Suppressor macrophage treated with lipopolysaccharide for 4 hours (primary cell): Measurements from ENCODE around the gene NDUFS7.

Experiments
- DNase-seq: peaks from one replicate; pipeline ENCODE4 v3.0.0-alpha.2; 2020

The NDUFS7 gene

GRCh38 chr19:1383312-1384084 is at the start of gene NDUFS7:
TSS of gene NDUFS7 (plus strand) at chr19:1383907. CDS start at chr19:1383927, 20 bp downstream.
- peak; percentile 96 for DNase-seq

- DNase-seq, result no peak
These were observed 47.5 kb upstream of the NDUFS7 start for GRCh38 chr19:1336079-1336684.

- no peak for DNase-seq
These were observed 42.8 kb upstream of the NDUFS7 start for GRCh38 chr19:1340681-1341469.

- no peak for DNase-seq
These were observed 40.7 kb upstream of the NDUFS7 start for GRCh38 chr19:1343041-1343440.

- DNase-seq, result no peak
These were observed 34.5 kb upstream of the NDUFS7 start for GRCh38 chr19:1349211-1349610.

- no peak for DNase-seq
These were observed 32.8 kb upstream of the NDUFS7 start for GRCh38 chr19:1350867-1351266.

- no peak for DNase-seq
These were observed 32.3 kb upstream of the NDUFS7 start for GRCh38 chr19:1351381-1351851.

- no peak for DNase-seq
These were observed 30.6 kb upstream of the NDUFS7 start for GRCh38 chr19:1353144-1353543.

GRCh38 chr19:1354970-1355567 is 28.6 kb upstream of the NDUFS7 start:
- no peak for DNase-seq

GRCh38 chr19:1355568-1356507 is 27.9 kb upstream of the NDUFS7 start:
- DNase-seq, result no peak

GRCh38 chr19:1356508-1356865 is 27.2 kb upstream of the NDUFS7 start:
- no peak for DNase-seq

- no peak for DNase-seq
These were observed 26.1 kb upstream of the NDUFS7 start for GRCh38 chr19:1357531-1358109.

- no peak for DNase-seq
These were observed 23.4 kb upstream of the NDUFS7 start for GRCh38 chr19:1360126-1360817.

GRCh38 chr19:1360818-1361461 is 22.8 kb upstream of the NDUFS7 start:
- no peak for DNase-seq

- DNase-seq, result peak; percentile 51
These were observed 21.9 kb upstream of the NDUFS7 start for GRCh38 chr19:1361601-1362386.

GRCh38 chr19:1362387-1363257 is 21.1 kb upstream of the NDUFS7 start:
- DNase-seq, result no peak

- no peak for DNase-seq
These were observed 20.1 kb upstream of the NDUFS7 start for GRCh38 chr19:1363599-1363998.

GRCh38 chr19:1364070-1364704 is 19.5 kb upstream of the NDUFS7 start:
- DNase-seq, result no peak
